Measurements from ENCODE around the gene SCFD1. TPM values are rescaled to one million over a fixed set of nuclear protein-coding genes. Genes with fewer than 3 reads are reported as not detected.

The SCFD1 gene
- total RNA-seq, 1 donor from 2014 or later: 34.8 TPM

DNA sequence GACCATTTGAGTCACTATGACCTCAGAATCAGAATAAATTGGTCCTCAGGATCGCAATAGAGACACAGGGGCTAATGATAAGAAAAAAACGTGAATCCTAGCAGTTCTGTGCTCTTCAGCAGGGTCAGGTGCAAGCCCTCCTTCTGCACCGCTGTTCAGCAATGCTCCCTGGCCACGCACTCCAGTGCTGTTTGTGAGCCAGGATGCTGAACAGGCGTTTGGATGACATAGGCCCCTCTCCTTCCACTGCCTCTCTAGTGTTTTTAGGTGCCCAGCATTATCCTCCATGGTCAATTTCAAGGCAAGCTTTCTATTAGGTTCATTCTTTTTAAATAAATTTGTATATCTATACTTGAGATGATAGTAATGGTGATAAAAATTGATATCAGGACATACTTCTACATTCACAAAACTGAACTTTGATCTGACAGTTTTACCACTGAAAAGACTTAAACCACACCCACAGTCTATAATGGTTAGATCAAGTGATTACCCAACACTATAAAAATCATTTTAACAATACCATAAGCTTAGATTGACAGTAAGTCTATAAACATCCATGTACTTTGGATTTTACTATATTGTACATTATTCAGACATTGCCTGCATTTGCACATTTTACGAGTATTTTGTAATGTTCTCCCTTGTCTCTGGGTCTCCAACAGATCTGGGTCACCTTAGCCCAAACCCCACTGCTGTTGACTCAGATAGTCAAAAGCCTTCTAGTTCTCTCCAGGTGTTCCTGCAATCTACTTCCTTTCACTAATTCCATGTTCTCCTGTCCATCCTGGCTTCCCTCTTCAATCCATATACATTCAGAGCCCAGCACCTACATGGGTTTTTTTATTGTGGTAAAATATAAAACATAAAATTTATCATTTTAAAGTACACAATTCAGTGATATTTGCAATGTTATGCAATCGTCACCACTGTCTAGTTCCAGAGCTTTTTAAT is 137.3 kb downstream of the SCFD1 start:
- no peak for DNase-seq
- no peak overlapping the region for H3K27ac ChIP-seq (replicated peaks)
- H3K4me3 ChIP-seq: no peak overlapping the region
- TF ChIP-seq, protein P1, sequence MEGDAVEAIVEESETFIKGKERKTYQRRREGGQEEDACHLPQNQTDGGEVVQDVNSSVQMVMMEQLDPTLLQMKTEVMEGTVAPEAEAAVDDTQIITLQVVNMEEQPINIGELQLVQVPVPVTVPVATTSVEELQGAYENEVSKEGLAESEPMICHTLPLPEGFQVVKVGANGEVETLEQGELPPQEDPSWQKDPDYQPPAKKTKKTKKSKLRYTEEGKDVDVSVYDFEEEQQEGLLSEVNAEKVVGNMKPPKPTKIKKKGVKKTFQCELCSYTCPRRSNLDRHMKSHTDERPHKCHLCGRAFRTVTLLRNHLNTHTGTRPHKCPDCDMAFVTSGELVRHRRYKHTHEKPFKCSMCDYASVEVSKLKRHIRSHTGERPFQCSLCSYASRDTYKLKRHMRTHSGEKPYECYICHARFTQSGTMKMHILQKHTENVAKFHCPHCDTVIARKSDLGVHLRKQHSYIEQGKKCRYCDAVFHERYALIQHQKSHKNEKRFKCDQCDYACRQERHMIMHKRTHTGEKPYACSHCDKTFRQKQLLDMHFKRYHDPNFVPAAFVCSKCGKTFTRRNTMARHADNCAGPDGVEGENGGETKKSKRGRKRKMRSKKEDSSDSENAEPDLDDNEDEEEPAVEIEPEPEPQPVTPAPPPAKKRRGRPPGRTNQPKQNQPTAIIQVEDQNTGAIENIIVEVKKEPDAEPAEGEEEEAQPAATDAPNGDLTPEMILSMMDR (IDR thresholded peaks at IDR 0.05; ENCODE audit: borderline replicate concordance): no peak
- H3K4me1 ChIP-seq: no peaks in the 10 kb centered on the region
- H3K27me3 ChIP-seq (ENCODE audit: low read depth): no peaks in the 10 kb centered on the region
- H3K36me3 ChIP-seq: no peaks in the 10 kb centered on the region
- intact Hi-C loops (cut with micrococcal nuclease): no loop called here
- H3K9me3 ChIP-seq (replicated peaks): peaks cover 29% of the 10 kb centered on the region

DNA sequence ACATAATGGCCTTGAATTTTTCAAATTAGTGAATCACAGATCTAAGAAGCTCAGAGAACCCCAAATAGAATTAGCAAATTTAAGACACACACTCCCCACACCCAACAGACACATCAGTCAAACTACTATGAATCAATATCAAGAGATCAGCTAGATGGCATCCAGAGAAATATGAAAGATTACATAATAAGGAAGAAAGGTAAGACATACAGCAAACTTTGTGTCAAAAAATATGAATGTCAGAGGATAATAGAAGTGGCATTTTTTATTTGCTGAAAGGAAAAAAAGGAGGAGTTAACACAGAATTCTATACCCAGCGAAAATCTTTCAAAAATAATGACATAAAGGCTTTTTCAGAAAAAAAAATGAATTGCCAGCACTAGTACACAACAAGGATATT is 141.8 kb downstream of the SCFD1 start:
- H3K4me1 ChIP-seq: no peaks in the 10 kb centered on the region
- H3K27me3 ChIP-seq (ENCODE audit: low read depth): peaks cover 3% of the 10 kb centered on the region
- H3K4me3 ChIP-seq: no peak overlapping the region
- no peak for DNase-seq
- intact Hi-C loops (cut with micrococcal nuclease): no loop called here
- no peak overlapping the region for H3K27ac ChIP-seq (replicated peaks)
- H3K9me3 ChIP-seq (replicated peaks): peaks cover 35% of the 10 kb centered on the region
- TF ChIP-seq, protein P1 (IDR thresholded peaks at IDR 0.05; ENCODE audit: borderline replicate concordance): no peak
- H3K36me3 ChIP-seq: no peaks in the 10 kb centered on the region

GRCh38 chr14:30767624-30768023 is 145.5 kb downstream of the SCFD1 start:
- no peaks in the 10 kb centered on the region for H3K4me1 ChIP-seq
- H3K27ac ChIP-seq (replicated peaks): no peak overlapping the region
- TF ChIP-seq, protein P1 (IDR thresholded peaks at IDR 0.05; ENCODE audit: borderline replicate concordance): no peak
- no peak for DNase-seq
- H3K27me3 ChIP-seq (ENCODE audit: low read depth): peaks cover 28% of the 10 kb centered on the region
- no peak overlapping the region for H3K4me3 ChIP-seq
- H3K9me3 ChIP-seq (replicated peaks): peaks cover 24% of the 10 kb centered on the region
- no peaks in the 10 kb centered on the region for H3K36me3 ChIP-seq
- intact Hi-C loops (cut with micrococcal nuclease): no loop called here

GRCh38 chr14:30768791-30769190 is 146.7 kb downstream of the SCFD1 start:
- Histone ChIP-seq H3K4me1 (no peaks in the 10 kb centered on the region), H3K27me3 (ENCODE audit: low read depth) (peaks cover 32% of the 10 kb centered on the region), H3K27ac (replicated peaks) (no peak overlapping the region), H3K9me3 (replicated peaks) (peaks cover 12% of the 10 kb centered on the region), H3K4me3 (no peak overlapping the region), H3K36me3 (no peaks in the 10 kb centered on the region)
- TF ChIP-seq, protein P1 (IDR thresholded peaks at IDR 0.05; ENCODE audit: borderline replicate concordance): no peak
- DNase-seq: no peak
- intact Hi-C loops (cut with micrococcal nuclease): no loop called here

DNA sequence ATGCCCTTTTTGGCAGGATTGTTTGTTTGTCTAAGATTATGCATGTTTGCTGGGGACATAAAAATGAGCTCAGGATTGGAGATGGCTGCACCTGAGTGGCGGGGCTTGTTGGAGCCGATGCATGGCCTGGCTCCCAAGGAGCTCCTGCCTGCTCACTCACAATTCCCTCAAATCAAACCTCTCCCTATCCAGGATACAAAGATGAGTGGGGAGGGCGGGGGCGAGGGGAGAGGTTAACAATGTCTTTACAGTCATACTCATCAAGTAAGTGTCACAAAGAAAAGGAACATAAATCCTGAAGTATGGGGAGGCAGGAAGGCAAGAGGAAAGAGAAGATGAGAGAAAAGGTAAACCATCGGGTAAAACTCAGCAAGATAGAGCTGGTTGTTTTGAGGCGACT is 148.3 kb downstream of the SCFD1 start:
- no peaks in the 10 kb centered on the region for H3K4me1 ChIP-seq
- no peaks in the 10 kb centered on the region for H3K9me3 ChIP-seq (replicated peaks)
- H3K4me3 ChIP-seq: no peak overlapping the region
- TF ChIP-seq, protein P1 (IDR thresholded peaks at IDR 0.05; ENCODE audit: borderline replicate concordance): no peak
- intact Hi-C loops (cut with micrococcal nuclease): no loop called here
- peaks cover 38% of the 10 kb centered on the region for H3K27me3 ChIP-seq (ENCODE audit: low read depth)
- no peaks in the 10 kb centered on the region for H3K36me3 ChIP-seq
- no peak for DNase-seq
- no peak overlapping the region for H3K27ac ChIP-seq (replicated peaks)
